Upper lobe of left lung (tissue), 6 donors: ENCODE measurements around the gene AACS. TPM values are rescaled to one million over a fixed set of nuclear protein-coding genes. Genes with fewer than 3 reads are reported as not detected.
"Not testable (repeated sequence)": the region's sequence is repeated elsewhere in the genome, so short reads cannot be mapped to it uniquely, and the experiment has no call there.

ENCODE experiments used
- ATAC-seq, 2 donors: fragments of 200-7000 bp; cut with Tn5 transposase; one replicate each; pipeline ENCODE4 v1.9.1; 2022; ENCODE audit warnings: mild to moderate bottlenecking in 2 of 2, moderate library complexity in 2 of 2; ENCODE audit not compliant: low FRiP score in 2 of 2
- DNase-seq, 2 donors: peaks; one replicate each; pipeline ENCODE4 v3.0.0-alpha.2; 2019 to 2020
- H3K27ac ChIP-seq, 4 donors: fragments of 200-600 bp; sonication (generic); one replicate each; pipeline ENCODE4 v1.5.1; 2016 to 2019
- H3K27me3 ChIP-seq, 4 donors: fragments of 200-600 bp; sonication (generic); one replicate each; pipeline ENCODE4 v1.5.1; 2017 to 2019
- H3K36me3 ChIP-seq, 4 donors: fragments of 200-600 bp; sonication (generic); one replicate each; pipeline ENCODE4 v1.5.1; 2016 to 2019
- H3K4me1 ChIP-seq, 4 donors: fragments of 200-600 bp; sonication (generic); one replicate each; pipeline ENCODE4 v1.5.1; 2018 to 2019
- H3K4me3 ChIP-seq, 4 donors: fragments of 200-600 bp; sonication (generic); one replicate each; pipeline ENCODE4 v1.5.1; 2017 to 2019; ENCODE audit warnings: mild to moderate bottlenecking in 2 of 4, moderate library complexity in 1 of 4
- H3K9me3 ChIP-seq, 4 donors: fragments of 200-600 bp; sonication (generic); one replicate each; pipeline ENCODE4 v1.5.1; 2018 to 2019
- EP300 ChIP-seq, 4 donors: sonication (generic); formaldehyde crosslinking; IDR thresholded peaks; one replicate each; pipeline ENCODE4 v1.5.1; 2017; ENCODE audit warnings: antibody characterized with exemption in 4 of 4, control low read depth in 2 of 4
- POLR2A ChIP-seq, 4 donors: fragments of 450-650 bp; IDR thresholded peaks; one replicate each; pipeline ENCODE4 v1.5.1; 2016 to 2017; ENCODE audit warnings: antibody characterized with exemption in 4 of 4, mild to moderate bottlenecking in 2 of 4
- POLR2AphosphoS5 ChIP-seq, 2 donors: sonication (generic); formaldehyde crosslinking; IDR thresholded peaks; one replicate each; pipeline ENCODE4 v1.5.1; 2017; ENCODE audit warnings: antibody characterized with exemption in 2 of 2
- WGBS, 2 donors: methylation state at CpG; one replicate each; pipeline ENCODE4 v1.1.5; 2017 to 2018; 5-methylcytosine and 5-hydroxymethylcytosine counted together
- total RNA-seq, 6 donors: library from RNA; depleted of rRNA in 4 of 6; stranded (reverse); fragments of >200 nt in 4 of 6; gene quantifications; one replicate each; pipeline versions ENCODE4 v1.1.0 to v1.2.1, GENCODE V29; 2016 to 2021
- TF ChIP-seq, protein P1 (sequence below), 6 experiments: fragments of 450-650 bp in 4 of 6; fragments of 200-600 bp in 2 of 6; sonication (generic) in 2 of 6; IDR thresholded peaks; one replicate each; pipeline ENCODE4 v1.5.1; 2016 to 2019; ENCODE audit warnings: antibody characterized with exemption in 6 of 6
- donor health status: DM: no; HTN: no; CAD: no; lungs with moderate emphysema.
- donor health status: DM: no; HTN: yes; CAD: no; lungs with severe emphysema.

The AACS gene
- total RNA-seq, 6 donors from 2014 or later: 14.7 to 28.6 (median 25.5) TPM

GRCh38 chr12:125137766-125138344, 72.6 kb downstream of the AACS start:
- TF ChIP-seq POLR2A (IDR thresholded peaks at IDR 0.05) (no peak), EP300 (IDR thresholded peaks at IDR 0.05) (no peak)
- no peak overlapping the region for H3K27ac ChIP-seq
- ATAC-seq: no peak
- WGBS, 2 donors: 79% methylated on average over 17 of the region's 17 CpGs
- H3K4me3 ChIP-seq: no peak overlapping the region
- DNase-seq: no peak
- no peaks in the 10 kb centered on the region for H3K9me3 ChIP-seq
- H3K36me3 ChIP-seq: peaks cover 0 to 34% (median 12%) of the 10 kb centered on the region in 4 donors
- H3K27me3 ChIP-seq: no peaks in the 10 kb centered on the region
- no peaks in the 10 kb centered on the region for H3K4me1 ChIP-seq

- 79 to 84% methylated on average over 22 of the region's 22 CpGs for WGBS, 2 donors
- no peak overlapping the region for H3K27ac ChIP-seq
- H3K36me3 ChIP-seq: peaks cover 0 to 16% (median 4%) of the 10 kb centered on the region in 4 donors
- ATAC-seq: no peak
- H3K4me3 ChIP-seq: no peak overlapping the region
- no peaks in the 10 kb centered on the region for H3K4me1 ChIP-seq
- DNase-seq: peak in 1 of 2 donors; percentile 38
- TF ChIP-seq EP300 (IDR thresholded peaks at IDR 0.05): no peak
- TF ChIP-seq POLR2AphosphoS5 (IDR thresholded peaks at IDR 0.05): no peak
- TF ChIP-seq, protein P1, sequence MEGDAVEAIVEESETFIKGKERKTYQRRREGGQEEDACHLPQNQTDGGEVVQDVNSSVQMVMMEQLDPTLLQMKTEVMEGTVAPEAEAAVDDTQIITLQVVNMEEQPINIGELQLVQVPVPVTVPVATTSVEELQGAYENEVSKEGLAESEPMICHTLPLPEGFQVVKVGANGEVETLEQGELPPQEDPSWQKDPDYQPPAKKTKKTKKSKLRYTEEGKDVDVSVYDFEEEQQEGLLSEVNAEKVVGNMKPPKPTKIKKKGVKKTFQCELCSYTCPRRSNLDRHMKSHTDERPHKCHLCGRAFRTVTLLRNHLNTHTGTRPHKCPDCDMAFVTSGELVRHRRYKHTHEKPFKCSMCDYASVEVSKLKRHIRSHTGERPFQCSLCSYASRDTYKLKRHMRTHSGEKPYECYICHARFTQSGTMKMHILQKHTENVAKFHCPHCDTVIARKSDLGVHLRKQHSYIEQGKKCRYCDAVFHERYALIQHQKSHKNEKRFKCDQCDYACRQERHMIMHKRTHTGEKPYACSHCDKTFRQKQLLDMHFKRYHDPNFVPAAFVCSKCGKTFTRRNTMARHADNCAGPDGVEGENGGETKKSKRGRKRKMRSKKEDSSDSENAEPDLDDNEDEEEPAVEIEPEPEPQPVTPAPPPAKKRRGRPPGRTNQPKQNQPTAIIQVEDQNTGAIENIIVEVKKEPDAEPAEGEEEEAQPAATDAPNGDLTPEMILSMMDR (IDR thresholded peaks at IDR 0.05): no peak
- no peak for TF ChIP-seq POLR2A (IDR thresholded peaks at IDR 0.05)
- no peaks in the 10 kb centered on the region for H3K27me3 ChIP-seq
- H3K9me3 ChIP-seq: no peaks in the 10 kb centered on the region
Measured at GRCh38 chr12:125140279-125141209, 75.3 kb downstream of the AACS start.

DNA sequence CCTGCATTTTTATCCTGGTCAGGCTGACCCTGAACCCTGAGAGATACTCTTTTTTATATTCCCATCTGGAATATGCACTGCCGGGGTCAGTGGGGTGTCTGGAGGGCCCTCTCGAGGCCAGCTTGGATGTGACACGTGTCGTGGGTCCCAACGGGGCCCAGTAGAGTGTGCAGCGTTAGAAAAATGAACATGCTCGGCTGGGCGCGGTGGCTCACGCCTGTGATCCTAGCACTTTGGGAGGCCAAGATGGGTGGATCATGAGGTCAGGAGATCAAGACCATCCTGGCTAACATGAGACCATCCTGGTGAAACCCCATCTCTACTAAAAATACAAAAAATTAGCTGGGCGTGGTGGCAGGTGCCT, 76.0 kb downstream of the AACS start:
- H3K27me3 ChIP-seq, H3K4me3 ChIP-seq, H3K9me3 ChIP-seq, H3K4me1 ChIP-seq, ATAC-seq, DNase-seq, H3K27ac ChIP-seq, H3K36me3 ChIP-seq: not testable (repeated sequence)
- 90 to 99% methylated on average over 7 to 11 of the region's 11 CpGs for WGBS, 2 donors

DNA sequence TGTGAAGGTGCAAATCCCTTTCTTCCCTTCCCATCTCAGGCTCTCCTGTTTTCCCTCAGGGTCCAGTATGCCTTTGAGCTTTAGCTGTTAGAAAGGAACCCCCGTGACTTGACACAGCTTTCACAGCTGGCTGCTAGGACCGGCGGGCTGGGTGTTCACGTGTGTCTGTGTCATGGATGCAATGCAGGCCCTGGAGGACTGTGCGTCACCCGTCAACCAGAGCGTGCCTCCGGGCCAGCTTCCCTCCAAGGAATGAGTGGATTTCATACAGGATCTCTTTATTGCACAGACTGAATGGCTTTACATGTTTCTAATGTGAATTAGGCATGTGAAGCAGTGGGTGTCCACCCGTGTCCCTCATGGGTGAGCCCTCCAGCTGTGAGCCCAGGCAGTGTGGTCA, 77.4 kb downstream of the AACS start:
- DNase-seq (no peak), ATAC-seq (no peak)
- no peak for TF ChIP-seq POLR2AphosphoS5 (IDR thresholded peaks at IDR 0.05)
- no peak for TF ChIP-seq POLR2A (IDR thresholded peaks at IDR 0.05)
- H3K36me3 ChIP-seq: no peaks in the 10 kb centered on the region
- H3K4me1 ChIP-seq: no peaks in the 10 kb centered on the region
- no peak overlapping the region for H3K27ac ChIP-seq
- H3K4me3 ChIP-seq: no peak overlapping the region
- no peaks in the 10 kb centered on the region for H3K9me3 ChIP-seq
- WGBS, 2 donors: 86 to 87% methylated on average over 4 to 9 of the region's 9 CpGs
- H3K27me3 ChIP-seq: no peaks in the 10 kb centered on the region

DNA sequence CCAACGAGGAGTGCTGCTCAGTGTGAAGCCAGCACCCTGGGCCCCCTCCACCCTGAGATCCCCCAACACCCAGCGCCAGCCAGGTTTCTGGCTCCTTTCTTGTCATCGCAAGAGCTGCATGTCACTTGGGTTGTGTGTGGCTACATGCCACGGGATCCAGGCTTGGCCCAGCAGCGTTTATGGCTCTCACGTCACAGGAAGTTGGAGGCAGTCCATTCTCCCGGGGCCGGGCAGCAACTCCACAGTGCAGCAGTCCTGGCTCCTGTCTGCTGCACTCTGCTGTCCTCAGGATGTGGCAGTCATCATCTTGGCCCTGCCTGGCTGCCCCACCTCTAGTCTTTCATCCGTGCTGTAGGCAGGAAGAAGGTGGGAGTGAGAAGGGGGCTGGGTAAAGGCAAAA, 78.3 kb downstream of the AACS start:
- TF ChIP-seq, protein P1 (IDR thresholded peaks at IDR 0.05): no peak
- TF ChIP-seq EP300 (IDR thresholded peaks at IDR 0.05) (no peak), POLR2AphosphoS5 (IDR thresholded peaks at IDR 0.05) (no peak), POLR2A (IDR thresholded peaks at IDR 0.05) (no peak)
- Histone ChIP-seq H3K9me3 (no peaks in the 10 kb centered on the region), H3K4me3 (no peak overlapping the region), H3K27me3 (no peaks in the 10 kb centered on the region), H3K27ac (no peak overlapping the region), H3K4me1 (no peaks in the 10 kb centered on the region), H3K36me3 (no peaks in the 10 kb centered on the region)
- ATAC-seq: no peak
- DNase-seq: no peak
- 41 to 59% methylated on average over 7 to 9 of the region's 9 CpGs for WGBS, 2 donors

- no peak for TF ChIP-seq POLR2A (IDR thresholded peaks at IDR 0.05)
- H3K27me3 ChIP-seq: no peaks in the 10 kb centered on the region
- no peak overlapping the region for H3K4me3 ChIP-seq
- no peak for DNase-seq
- 90 to 91% methylated on average over 12 of the region's 12 CpGs for WGBS, 2 donors
- no peak overlapping the region for H3K27ac ChIP-seq
- no peaks in the 10 kb centered on the region for H3K9me3 ChIP-seq
- ATAC-seq: no peak
- no peaks in the 10 kb centered on the region for H3K4me1 ChIP-seq
- no peaks in the 10 kb centered on the region for H3K36me3 ChIP-seq
Measured at GRCh38 chr12:125145196-125145595, 80.0 kb downstream of the AACS start.
